SK-N-SH (cell line): ENCODE data around the gene PLXNB1.

Experiments
- CTCF ChIP-seq: fragments of 200-600 bp; sonication (generic); IDR thresholded peaks from 2 replicates; pipeline ENCODE4 v1.6.1; 2017; ENCODE audit warnings: antibody characterized with exemption, mild to moderate bottlenecking, moderate library complexity
- EP300 ChIP-seq, 2 experiments: IDR thresholded peaks; 2 replicates each; pipeline versions ENCODE4 v1.4.0 to v1.6.1; 2012; ENCODE audit warnings: borderline replicate concordance in 1 of 2, low read depth in 1 of 2, low read length in 1 of 2

DNA sequence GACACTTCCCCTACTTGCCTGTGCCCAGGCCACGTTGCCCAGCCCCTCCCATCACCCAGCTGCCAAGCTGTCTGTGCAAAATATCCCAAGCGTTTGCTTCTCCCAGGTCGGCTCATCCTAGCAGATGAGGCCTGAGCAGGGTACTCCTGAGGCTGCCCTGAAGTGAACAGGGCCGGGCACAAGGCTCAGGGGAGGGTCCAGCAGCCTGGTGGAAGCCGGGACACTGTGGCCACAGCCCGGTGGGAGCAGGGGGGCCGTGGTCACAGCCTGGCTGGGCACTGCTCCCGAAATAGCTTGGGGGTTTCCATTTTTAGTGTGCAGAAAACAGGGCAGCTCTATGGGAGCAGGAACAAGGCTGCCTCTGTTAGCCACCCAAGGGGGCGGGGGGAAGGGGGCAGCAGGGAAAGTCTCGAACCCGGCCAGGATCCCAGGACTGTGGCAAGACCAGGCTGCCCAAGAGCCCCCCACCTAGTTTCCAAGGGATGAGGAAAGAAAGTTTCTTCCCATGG is 3.4 kb downstream of the PLXNB1 start:
- TF ChIP-seq CTCF (no peak), EP300 (IDR thresholded peaks at IDR 0.05; ENCODE audit: borderline replicate concordance in 1 of 2, low read depth in 1 of 2, low read length in 1 of 2) (no peak)
